Measurements from ENCODE around the gene NXPE4. TPM values are rescaled to one million over a fixed set of nuclear protein-coding genes. Genes with fewer than 3 reads are reported as not detected.
A peak's percentile ranks its signal among the peaks of the same experiment; 100 is the strongest.
"Not testable (repeated sequence)": the region's sequence is repeated elsewhere in the genome, so short reads cannot be mapped to it uniquely, and the experiment has no call there.

Gene NXPE4
- total RNA-seq, 2 experiments from 2014 or later = not detected

GRCh38 chr11:114607753-114608459 is 12.3 kb upstream of the NXPE4 start:
- DNase-seq = no peak
- CTCF ChIA-PET = no interaction called here
- POLR2A ChIA-PET = no interaction called here
- Mint-ChIP-seq H3K36me3 (ENCODE audit: low read depth) (no peaks in the 10 kb centered on the region), H3K4me3 (no peak overlapping the region), H3K9me3 (ENCODE audit: insufficient read depth) (peaks cover 12% of the 10 kb centered on the region), H3K27me3 (ENCODE audit: low read depth) (no peaks in the 10 kb centered on the region), H3K4me1 (ENCODE audit: low read depth) (no peaks in the 10 kb centered on the region), H3K27ac (no peak overlapping the region)
- no peak for ATAC-seq

DNA sequence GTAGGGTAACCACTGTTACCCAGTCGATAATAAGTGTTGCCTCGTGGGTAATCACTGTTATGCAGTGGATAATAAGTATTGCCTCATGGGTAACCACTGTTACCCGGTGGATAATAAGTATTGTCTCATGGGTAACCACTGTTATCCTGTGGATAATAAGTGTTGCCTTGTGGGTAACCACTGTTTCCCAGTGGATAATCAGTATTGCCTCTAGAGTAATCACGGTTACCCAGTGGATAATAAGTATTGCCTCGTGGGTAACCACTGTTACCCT is 11.2 kb upstream of the NXPE4 start:
- H3K4me3 Mint-ChIP-seq; CTCF ChIA-PET; ATAC-seq; H3K27ac Mint-ChIP-seq; H3K4me1 Mint-ChIP-seq (ENCODE audit: low read depth); H3K9me3 Mint-ChIP-seq (ENCODE audit: insufficient read depth); POLR2A ChIA-PET; DNase-seq; H3K27me3 Mint-ChIP-seq (ENCODE audit: low read depth); H3K36me3 Mint-ChIP-seq (ENCODE audit: low read depth): not testable (repeated sequence)

DNA sequence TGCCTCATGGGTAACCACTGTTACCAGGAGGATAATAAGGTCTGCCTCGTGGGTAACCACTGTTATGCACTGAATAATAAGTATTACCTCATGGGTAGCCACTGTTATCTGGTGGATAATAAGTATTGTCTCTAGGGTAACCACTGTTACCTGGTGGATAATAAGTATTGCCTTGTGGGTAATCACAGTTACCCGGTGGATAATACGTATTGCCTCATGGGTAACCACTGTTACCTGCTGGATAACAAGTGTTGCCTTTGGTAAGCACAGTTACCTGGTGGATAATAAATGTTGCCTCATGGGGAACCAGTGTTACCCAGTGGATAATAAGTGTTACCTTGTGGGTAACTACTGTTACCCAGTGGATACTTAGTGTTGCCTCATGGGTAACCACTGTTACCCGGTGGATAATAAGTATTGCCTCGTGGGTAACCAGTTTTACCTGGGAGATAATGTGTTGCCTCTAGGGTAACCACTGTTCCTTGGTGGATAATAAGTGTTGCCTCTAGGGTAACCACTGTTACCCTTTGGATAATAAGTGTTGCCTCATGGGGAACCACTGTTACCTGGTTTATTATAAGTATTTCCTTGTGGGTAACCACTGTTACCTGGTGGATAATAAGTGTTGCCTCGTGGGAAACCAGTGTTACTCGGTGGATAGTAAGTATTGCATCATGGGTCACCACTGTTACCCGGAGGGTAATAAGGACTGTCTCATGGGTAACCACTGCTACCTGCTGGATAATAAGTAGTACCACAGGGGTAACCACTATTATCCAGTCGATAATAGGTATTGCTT is 10.6 kb upstream of the NXPE4 start:
- no peak for ATAC-seq
- Mint-ChIP-seq H3K27me3 (ENCODE audit: low read depth) (no peaks in the 10 kb centered on the region), H3K27ac (no peak overlapping the region), H3K4me1 (ENCODE audit: low read depth) (no peaks in the 10 kb centered on the region), H3K9me3 (ENCODE audit: insufficient read depth) (peaks cover 7% of the 10 kb centered on the region), H3K4me3 (no peak overlapping the region), H3K36me3 (ENCODE audit: low read depth) (no peaks in the 10 kb centered on the region)
- CTCF ChIA-PET = no interaction called here
- POLR2A ChIA-PET = no interaction called here
- DNase-seq = no peak

- DNase-seq (no peak), ATAC-seq (no peak)
- ChIA-PET CTCF (no interaction called here), POLR2A (no interaction called here)
- Mint-ChIP-seq H3K36me3 (ENCODE audit: low read depth) (no peaks in the 10 kb centered on the region), H3K9me3 (ENCODE audit: insufficient read depth) (peaks cover 7% of the 10 kb centered on the region), H3K27me3 (ENCODE audit: low read depth) (no peaks in the 10 kb centered on the region), H3K4me3 (no peak overlapping the region), H3K27ac (no peak overlapping the region), H3K4me1 (ENCODE audit: low read depth) (no peaks in the 10 kb centered on the region)
Measured at GRCh38 chr11:114605370-114605769, 9.8 kb upstream of the NXPE4 start.

DNA sequence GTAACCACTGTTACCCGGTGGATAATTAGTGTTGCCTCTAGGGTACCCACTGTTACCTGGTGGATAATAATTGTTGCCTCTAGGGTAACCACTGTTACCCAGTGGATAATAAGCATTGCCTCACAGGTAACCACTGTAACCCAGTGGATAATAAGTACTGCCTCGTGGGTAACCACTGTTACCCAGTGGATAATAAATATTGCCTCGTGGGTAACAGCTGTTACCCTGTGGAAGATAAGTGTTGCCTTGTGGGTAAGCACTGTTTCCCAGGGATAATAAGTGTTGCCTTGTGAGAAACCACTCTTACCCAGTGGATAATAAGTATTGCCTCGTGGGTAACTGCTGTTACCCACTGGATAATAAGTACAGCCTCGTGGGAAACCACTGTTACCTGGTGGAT is 9.3 kb upstream of the NXPE4 start:
- CTCF ChIA-PET = no interaction called here
- POLR2A ChIA-PET = no interaction called here
- ATAC-seq (no peak), DNase-seq (no peak)
- Mint-ChIP-seq H3K27ac (no peak overlapping the region), H3K27me3 (ENCODE audit: low read depth) (no peaks in the 10 kb centered on the region), H3K36me3 (ENCODE audit: low read depth) (no peaks in the 10 kb centered on the region), H3K4me3 (no peak overlapping the region), H3K4me1 (ENCODE audit: low read depth) (no peaks in the 10 kb centered on the region), H3K9me3 (ENCODE audit: insufficient read depth) (peaks cover 7% of the 10 kb centered on the region)

- POLR2A ChIA-PET = no interaction called here
- H3K36me3 Mint-ChIP-seq (ENCODE audit: low read depth) = no peaks in the 10 kb centered on the region
- H3K4me3 Mint-ChIP-seq = no peak overlapping the region
- H3K4me1 Mint-ChIP-seq (ENCODE audit: low read depth) = no peaks in the 10 kb centered on the region
- no peaks in the 10 kb centered on the region for H3K27me3 Mint-ChIP-seq (ENCODE audit: low read depth)
- ATAC-seq = no peak
- H3K27ac Mint-ChIP-seq = no peak overlapping the region
- peak; percentile 24 for DNase-seq
- CTCF ChIA-PET = no interaction called here
- H3K9me3 Mint-ChIP-seq (ENCODE audit: insufficient read depth) = peaks cover 7% of the 10 kb centered on the region
Measured at GRCh38 chr11:114604179-114604813, 8.7 kb upstream of the NXPE4 start.

DNA sequence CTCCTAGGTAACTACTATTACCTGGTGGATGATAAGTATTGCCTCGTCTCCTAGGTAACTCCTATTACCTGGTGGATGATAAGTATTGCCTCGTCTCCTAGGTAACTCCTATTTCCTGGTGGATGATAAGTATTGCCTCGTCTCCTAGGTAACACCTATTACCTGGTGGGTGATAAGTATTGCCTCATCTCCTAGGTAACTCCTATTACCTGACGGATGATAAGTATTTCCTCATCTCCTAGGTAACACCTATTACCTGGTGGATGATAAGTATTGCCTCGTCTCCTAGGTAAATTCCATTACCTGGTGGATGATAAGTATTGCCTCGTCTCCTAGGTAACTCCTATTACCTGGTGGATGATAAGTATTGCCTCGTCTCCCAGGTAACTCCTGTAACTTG is 7.6 kb upstream of the NXPE4 start:
- POLR2A ChIA-PET; H3K4me1 Mint-ChIP-seq (ENCODE audit: low read depth); H3K27me3 Mint-ChIP-seq (ENCODE audit: low read depth); H3K36me3 Mint-ChIP-seq (ENCODE audit: low read depth); H3K4me3 Mint-ChIP-seq; H3K9me3 Mint-ChIP-seq (ENCODE audit: insufficient read depth); DNase-seq; CTCF ChIA-PET; H3K27ac Mint-ChIP-seq; ATAC-seq: not testable (repeated sequence)

- no peak for ATAC-seq
- no peaks in the 10 kb centered on the region for H3K4me1 Mint-ChIP-seq (ENCODE audit: low read depth)
- H3K36me3 Mint-ChIP-seq (ENCODE audit: low read depth) = no peaks in the 10 kb centered on the region
- no peak for DNase-seq
- H3K27me3 Mint-ChIP-seq (ENCODE audit: low read depth) = no peaks in the 10 kb centered on the region
- ChIA-PET POLR2A (no interaction called here), CTCF (no interaction called here)
- H3K9me3 Mint-ChIP-seq (ENCODE audit: insufficient read depth) = no peaks in the 10 kb centered on the region
- H3K27ac Mint-ChIP-seq = no peak overlapping the region
- no peak overlapping the region for H3K4me3 Mint-ChIP-seq
Measured at GRCh38 chr11:114598461-114598860, 2.9 kb upstream of the NXPE4 start.

DNA sequence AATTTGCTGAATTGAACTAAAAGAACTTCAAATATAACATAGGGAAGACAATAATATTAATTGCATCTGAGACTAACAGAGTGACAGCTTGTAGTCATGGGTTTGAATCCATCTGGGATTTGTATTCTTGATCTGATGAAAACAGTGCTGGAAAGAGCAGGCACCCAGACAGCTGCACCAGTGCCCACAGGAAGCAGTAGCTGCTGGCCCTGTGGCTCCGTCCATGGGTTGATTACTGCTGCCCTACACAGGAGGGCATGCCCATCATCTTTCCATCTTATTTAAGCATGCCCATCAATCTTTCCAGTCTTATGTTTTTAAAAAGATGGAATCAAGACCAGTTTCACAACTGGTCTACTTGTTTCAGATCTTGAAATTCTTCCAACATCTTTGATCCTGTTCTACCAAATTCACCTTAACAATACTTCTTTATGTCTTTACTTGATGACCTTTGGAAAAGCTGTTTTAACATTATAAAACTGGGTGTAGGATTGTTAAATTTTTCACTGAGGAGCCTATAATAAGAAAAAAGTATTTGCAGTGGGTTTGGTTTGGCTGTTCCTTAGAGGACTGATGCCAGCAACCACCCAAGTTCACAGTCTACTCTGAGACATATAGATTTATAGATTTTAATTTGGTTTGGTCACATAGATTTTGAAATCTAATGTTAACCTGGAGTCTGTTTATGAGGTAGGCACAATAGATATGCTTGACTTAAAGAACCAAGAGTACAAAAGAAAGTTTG is 761 bp upstream of the NXPE4 start:
- H3K4me3 Mint-ChIP-seq = no peak overlapping the region
- no peaks in the 10 kb centered on the region for H3K27me3 Mint-ChIP-seq (ENCODE audit: low read depth)
- POLR2A ChIA-PET = no interaction called here
- no peaks in the 10 kb centered on the region for H3K9me3 Mint-ChIP-seq (ENCODE audit: insufficient read depth)
- no peaks in the 10 kb centered on the region for H3K36me3 Mint-ChIP-seq (ENCODE audit: low read depth)
- H3K27ac Mint-ChIP-seq = no peak overlapping the region
- no peaks in the 10 kb centered on the region for H3K4me1 Mint-ChIP-seq (ENCODE audit: low read depth)
- no peak for DNase-seq
- CTCF ChIA-PET = no interaction called here
- no peak for ATAC-seq

DNA sequence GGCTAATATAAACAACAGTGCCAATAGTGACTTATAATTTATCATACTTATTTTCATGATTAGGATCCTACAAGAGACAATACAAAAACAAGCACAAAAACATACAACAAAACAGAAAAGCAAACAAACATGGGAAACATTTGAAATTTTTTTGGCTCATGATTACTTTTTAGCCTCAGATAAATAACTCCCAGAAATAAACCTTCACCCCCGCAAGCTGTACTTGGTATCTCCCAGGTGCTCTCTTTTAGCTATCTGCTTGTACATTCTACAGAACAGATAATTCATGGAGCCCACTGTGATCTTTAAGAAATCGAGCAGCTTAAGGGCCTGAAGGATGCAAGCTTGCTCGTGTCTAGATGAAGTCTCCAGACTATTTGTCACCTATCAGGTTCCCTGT is 883 bp downstream of the NXPE4 start:
- DNase-seq (no peak), ATAC-seq (no peak)
- H3K27me3 Mint-ChIP-seq (ENCODE audit: low read depth) = no peaks in the 10 kb centered on the region
- no peak overlapping the region for H3K27ac Mint-ChIP-seq
- no peaks in the 10 kb centered on the region for H3K9me3 Mint-ChIP-seq (ENCODE audit: insufficient read depth)
- H3K4me1 Mint-ChIP-seq (ENCODE audit: low read depth) = no peaks in the 10 kb centered on the region
- H3K36me3 Mint-ChIP-seq (ENCODE audit: low read depth) = no peaks in the 10 kb centered on the region
- CTCF ChIA-PET = interaction anchor here (1.3 kb wide), 1 partner anchor 255 kb away, joined by 3 read pairs; no protein-coding TSS in a partner anchor
- POLR2A ChIA-PET = no interaction called here
- no peak overlapping the region for H3K4me3 Mint-ChIP-seq

DNA sequence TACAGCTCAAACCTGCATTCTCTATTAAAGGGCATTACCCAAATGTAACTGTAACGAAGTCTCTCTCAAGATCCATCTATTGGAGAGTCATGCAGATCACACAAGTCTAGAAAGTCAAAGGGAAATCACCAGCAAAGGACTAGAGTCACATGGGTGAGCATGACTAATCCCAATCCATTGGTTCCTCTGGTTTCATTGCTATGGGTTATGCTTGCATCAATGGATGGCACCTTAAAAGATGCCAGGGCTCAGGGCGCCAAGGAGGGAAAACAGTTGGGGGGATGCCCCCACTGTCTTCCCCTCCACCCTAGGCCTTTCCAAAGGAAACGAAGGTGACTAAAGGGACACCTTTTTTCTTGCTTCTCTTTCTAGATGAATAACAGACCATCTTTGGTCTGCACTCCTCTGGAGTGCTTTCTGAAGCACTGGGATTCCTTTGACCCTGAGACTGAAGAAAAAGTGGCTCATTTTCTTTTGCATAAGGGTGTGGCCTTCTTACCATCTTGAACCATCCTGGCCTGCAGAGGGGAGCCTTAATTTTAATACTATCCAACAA is 8.1 kb downstream of the NXPE4 start:
- no peak for ATAC-seq
- DNase-seq = no peak
- ChIA-PET CTCF (no interaction called here), POLR2A (no interaction called here)
- H3K9me3 Mint-ChIP-seq (ENCODE audit: insufficient read depth) = peaks cover 18% of the 10 kb centered on the region
- H3K36me3 Mint-ChIP-seq (ENCODE audit: low read depth) = no peaks in the 10 kb centered on the region
- H3K4me3 Mint-ChIP-seq = no peak overlapping the region
- no peaks in the 10 kb centered on the region for H3K27me3 Mint-ChIP-seq (ENCODE audit: low read depth)
- H3K27ac Mint-ChIP-seq = no peak overlapping the region
- H3K4me1 Mint-ChIP-seq (ENCODE audit: low read depth) = no peaks in the 10 kb centered on the region

DNA sequence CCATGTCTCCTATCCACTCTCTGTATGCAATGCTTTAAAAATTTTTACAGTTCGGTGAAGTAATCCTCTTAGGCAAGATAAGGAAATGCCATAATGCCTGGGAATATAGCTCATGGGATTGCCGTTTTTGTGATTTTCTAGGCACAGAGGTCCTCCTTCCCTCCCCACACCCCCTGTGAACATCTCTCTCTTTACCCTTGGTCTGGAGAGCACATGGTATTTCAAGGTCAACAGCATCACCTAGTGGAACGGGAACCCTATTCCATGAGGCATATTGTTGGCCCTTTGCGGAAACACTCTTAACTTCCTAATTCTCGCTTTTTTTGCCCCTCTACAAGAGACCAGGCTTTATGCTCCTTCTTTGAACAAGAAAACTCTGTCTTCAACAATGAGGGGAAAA is 8.8 kb downstream of the NXPE4 start:
- POLR2A ChIA-PET = no interaction called here
- no peak overlapping the region for H3K27ac Mint-ChIP-seq
- no peak overlapping the region for H3K4me3 Mint-ChIP-seq
- no peak for DNase-seq
- CTCF ChIA-PET = no interaction called here
- no peaks in the 10 kb centered on the region for H3K36me3 Mint-ChIP-seq (ENCODE audit: low read depth)
- H3K4me1 Mint-ChIP-seq (ENCODE audit: low read depth) = no peaks in the 10 kb centered on the region
- H3K27me3 Mint-ChIP-seq (ENCODE audit: low read depth) = no peaks in the 10 kb centered on the region
- H3K9me3 Mint-ChIP-seq (ENCODE audit: insufficient read depth) = peaks cover 18% of the 10 kb centered on the region
- ATAC-seq = no peak

Measured in activated CD8-positive, alpha-beta T cell treated with anti-CD3 and anti-CD28 coated beads, Interleukin-2, amount 10 ng/mL, durations not matched to agents 7 days and 5 days (primary cell).